Endometrial microvascular endothelial cells (primary cell): Measurements from ENCODE around the gene PCNX2. TPM values are rescaled to one million over a fixed set of nuclear protein-coding genes. Genes with fewer than 3 reads are reported as not detected.

Source experiments
- in situ Hi-C: cut with HindIII; loops from 2 replicates; pipeline ENCODE4 v1.10.0; 2017; ENCODE audit warnings: low sequenced_read_pairs, low pct_unique_long_range_greater_than_20kb; ENCODE audit errors: inconsistent ontology term
- total RNA-seq: library from RNA; depleted of rRNA; stranded (reverse); fragments of >200 nt; gene quantifications from one replicate; pipeline ENCODE4 v1.2.3, GENCODE V29; 2015; ENCODE audit errors: inconsistent ontology term

The PCNX2 gene
- total RNA-seq, 1 donor from 2014 or later = 16.4 TPM

DNA sequence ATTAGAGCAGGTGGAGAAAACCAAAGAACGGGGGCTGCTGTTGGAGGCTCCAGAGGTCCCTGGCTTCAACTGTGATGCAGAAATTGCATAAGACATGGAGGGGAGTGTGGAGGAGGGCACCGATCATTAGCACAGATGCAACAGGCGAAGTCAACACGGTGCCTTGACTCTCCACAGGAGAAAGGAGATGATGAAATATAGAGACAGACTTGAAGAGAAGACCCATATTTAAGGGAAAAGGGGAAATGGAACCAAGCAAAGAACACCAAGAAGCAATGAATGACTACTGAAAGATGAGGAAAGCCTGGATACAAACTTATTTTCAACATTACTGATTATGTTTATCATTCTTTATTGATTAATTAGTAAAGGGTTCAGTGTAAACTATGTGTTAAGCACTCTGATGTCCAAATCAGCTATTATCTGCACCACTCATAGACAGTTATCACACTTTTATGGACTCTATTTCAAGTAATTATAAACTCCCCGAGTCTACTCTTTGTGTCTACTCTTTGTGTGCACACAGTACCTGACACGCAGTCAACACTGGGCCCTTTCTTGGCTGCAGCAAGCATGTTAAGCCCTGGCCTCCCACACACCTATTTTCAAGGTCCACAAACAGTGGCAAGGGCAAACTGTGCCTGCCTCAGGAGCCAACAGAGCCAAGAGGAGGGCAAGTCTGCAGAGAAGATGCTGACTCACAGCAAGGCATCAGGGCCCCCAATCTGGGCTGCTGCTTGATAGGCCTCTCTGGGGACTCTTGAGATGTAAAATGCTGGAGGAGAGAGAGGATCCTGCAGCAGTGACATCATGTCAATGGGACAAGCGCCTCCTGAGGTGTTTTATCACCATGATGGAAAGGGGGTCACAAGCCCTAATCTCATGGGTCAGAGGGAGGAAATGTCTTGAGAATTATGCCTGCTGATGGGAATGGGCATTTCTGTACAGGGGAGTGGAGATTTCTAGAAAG, 17.6 kb downstream of the PCNX2 start:
- in situ Hi-C loops = no loop called here

DNA sequence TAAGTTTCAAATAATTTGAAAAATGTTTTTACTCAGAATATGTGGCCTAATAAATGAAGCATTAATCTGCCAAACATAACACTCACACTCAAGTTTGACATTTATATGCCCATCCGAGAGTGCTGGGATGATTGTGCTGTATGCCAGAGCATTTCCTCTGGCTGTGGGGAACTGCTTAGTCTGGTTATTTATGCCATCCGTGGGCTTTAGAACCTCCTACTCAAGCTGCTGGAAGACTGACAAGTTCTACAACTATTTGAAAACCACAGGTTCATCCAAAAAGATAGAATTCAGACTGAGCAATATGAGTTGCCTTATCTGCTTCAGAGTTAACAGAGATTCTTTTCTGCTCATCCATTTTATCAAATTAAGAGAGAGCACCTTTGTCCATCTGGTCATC, 25.9 kb downstream of the PCNX2 start:
- in situ Hi-C loops = no loop called here

DNA sequence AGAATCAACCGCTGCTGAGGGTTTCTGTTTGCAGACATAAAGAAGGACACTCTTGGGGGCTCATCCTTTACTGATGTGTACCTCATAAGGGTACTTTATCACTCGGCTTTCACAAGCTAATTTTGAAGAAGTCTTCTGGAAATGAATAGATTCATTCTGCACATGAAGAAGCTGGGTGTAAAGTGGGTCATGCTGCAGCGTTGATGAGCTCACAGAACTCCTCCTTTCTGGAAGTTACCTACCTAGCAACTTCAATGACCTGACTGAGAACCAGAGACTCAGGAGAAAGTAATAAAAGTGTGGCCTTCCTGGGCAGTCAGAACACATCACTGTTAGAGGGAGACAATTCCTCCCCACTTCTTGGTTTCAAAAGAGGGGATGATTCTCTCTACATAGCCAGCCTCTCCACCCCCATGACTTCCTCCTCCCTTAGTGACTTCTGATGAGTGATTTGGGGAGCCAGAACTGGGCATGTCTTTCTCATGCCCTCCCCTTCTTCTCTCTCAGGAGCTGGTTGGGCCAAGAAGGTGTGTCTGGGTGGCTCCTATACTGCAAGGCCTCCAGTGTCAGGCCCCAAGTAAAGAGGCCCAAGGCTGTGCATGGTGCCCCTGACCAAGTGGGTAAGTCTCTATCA, 27.0 kb downstream of the PCNX2 start:
- in situ Hi-C loops = no loop called here

DNA sequence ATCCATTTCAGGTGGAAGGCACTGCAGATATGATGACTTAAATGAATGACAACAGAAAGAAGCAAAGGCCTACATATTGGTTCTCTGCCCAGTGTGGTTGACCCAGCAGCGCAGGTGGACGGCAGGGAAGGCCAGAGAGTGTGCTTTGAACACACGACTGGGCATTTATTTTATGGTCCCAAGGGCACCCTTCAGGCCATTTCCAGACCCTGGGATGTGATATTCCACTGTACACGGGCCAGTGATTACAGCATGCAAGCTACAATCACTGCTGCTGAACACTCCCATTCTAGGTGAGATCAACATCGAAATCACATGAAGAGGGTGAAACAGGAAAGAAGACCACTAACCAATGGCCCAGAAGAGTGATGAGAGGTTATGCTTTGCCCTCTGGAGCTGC, 33.8 kb downstream of the PCNX2 start:
- in situ Hi-C loops = no loop called here

DNA sequence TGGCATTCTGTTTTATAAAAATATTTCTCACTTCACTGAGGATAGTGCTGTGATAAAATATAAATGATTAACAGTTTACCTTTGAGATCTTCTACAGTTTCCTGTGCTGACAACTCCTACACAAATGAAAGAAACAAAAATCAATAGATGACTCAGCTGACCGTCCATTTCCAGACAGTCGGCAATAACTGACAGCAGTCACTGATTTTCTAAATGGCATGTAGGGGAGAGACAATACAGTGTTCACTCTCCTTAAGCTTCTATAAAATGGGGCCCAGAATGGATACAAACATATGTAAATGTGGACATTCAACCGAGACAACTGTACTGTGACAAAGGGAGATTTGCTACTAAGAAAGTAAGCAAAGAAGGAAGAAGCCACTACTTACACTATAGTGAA, 34.3 kb downstream of the PCNX2 start:
- in situ Hi-C loops = no loop called here

DNA sequence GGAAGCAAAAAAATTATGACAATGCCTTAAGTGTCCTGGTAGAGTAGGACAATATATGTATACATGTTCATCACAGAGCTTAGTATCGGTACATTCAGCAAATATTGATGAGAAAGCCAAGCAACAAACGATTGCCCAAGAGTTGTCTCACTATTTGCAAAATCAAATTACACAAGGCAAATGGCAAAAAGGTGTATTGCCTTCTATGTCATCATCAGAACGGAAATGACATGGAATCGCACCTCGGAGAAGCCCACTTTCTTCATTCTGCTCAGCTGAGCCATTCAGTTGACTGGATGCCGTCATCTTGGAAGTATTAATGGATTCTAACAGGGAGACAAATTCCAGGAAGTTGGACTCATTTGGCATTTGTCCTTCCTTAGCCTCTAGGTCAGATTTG, 37.7 kb downstream of the PCNX2 start:
- in situ Hi-C loops = no loop called here

DNA sequence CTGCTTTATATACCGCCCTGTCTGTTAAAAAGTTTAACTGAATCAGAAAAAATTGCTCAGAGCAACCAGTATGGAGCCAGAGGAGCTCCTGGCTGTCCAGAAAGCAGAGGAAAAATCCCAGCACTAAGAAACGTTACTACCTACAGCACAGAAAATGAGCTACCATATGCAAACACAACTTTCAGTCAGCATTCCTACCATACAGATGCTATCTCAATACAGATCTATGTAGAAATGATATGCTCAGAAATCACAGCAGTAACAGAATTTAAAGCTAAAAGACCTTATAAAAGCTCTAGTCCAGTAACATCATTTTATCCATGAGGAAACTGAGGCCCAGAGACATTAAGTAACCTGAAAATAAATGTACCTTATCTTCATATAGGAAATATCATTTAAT, 38.7 kb downstream of the PCNX2 start:
- in situ Hi-C loops = no loop called here

DNA sequence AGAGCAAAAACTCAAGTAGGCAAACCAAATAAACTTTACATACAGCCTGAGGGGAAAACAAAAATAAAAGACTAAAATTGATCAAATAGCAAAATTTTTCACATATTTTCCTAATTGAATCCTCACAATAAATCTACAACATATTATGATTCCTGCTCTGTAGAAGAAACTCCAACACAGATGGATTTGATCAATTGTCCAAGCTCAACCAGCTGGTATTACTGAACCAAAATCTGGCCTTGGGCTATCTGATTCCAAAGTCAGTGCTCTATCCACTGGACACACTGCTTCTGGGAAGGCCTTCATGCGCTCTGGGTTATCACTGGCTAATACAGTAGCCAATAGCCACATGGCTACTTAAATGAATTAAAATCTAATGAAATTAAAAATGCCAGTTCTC, 39.3 kb downstream of the PCNX2 start:
- in situ Hi-C loops = no loop called here

DNA sequence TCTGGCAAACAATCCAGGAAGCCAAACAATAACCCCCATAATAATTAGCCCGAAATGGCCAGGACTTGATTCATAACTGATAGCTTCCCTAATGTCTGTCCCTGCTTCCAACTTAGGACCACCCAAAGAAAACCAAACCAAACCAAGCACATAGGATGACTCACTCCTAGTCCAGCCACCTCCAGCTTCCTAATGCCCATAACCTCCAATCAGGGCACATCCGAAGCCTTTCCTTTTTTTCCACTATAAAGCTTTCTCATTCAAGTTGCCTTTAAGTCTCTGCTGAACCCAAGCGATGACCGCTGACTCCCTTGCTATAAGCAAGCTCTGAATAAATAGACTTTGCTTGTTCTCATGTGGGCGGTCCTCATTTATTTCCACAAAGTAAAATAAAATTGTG, 40.4 kb downstream of the PCNX2 start:
- in situ Hi-C loops = no loop called here

DNA sequence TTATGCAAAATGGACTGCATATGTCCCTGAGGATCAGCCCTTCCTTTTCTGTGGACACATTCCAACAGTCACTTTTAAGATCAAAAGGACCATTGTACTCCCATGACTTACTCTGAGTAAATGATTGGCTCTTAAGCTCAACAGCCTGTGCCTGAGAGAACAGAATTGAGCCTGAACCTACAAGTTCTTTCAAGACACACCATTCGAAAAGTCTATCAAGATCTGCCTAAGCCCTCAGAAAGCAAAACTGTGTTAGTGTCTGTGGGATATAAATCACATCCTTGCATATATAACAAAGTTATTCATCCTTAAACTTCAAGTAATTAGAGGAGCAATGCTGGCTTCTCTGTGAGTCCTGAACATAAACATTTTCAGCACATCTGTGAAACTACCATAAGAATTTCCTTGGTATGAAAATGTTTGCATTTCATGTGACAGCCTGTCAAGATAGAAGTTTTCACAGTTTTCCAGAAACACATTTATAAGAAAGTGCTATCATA, 41.6 kb downstream of the PCNX2 start:
- in situ Hi-C loops = no loop called here

DNA sequence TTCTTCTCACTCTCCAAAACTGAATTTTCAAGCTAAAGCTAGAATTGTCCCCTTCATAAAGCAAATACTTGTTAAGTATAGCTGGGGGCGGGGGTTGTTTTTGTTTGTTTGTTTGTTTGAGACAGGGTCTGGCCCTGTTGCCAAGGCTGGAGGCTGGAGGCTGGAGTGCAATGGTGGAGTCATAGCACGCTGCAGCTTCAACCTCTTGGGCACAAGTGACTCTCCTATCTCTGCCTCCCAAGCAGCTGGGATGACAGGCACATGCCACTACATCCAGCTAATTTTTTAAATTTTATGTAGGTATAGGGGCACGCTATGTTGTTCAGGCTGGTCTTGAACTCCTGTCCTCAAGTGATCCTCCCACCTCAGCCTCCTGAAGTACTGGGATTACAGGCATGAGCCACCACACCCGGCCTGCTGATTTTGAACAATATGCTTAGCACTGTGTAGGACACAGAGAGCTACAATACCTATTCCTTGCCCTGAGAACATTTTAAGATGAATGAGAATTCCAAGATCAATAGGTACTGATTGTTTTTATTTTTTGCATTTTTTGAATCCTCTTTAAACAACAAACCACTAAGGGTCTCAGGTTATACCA, 42.2 kb downstream of the PCNX2 start:
- in situ Hi-C loops = no loop called here

DNA sequence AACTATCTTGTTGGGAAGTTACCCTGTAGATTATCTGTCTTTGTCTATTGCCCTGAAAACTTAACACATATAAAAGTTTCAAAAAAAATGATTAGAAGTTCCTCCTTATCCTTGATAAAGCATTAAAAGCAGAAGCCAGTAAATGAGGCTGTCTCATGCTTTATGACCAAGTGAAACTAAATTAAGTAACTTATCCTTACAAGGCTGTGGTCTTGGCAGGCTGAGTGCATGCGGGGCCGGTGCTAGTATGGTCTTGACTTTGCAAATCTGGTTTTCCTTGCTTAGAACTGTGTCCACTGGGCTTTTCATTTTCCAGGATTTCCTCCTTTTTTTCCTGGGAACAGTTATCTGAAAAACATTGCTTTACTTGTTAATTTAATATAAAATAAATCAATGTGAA, 43.1 kb downstream of the PCNX2 start:
- in situ Hi-C loops = no loop called here

DNA sequence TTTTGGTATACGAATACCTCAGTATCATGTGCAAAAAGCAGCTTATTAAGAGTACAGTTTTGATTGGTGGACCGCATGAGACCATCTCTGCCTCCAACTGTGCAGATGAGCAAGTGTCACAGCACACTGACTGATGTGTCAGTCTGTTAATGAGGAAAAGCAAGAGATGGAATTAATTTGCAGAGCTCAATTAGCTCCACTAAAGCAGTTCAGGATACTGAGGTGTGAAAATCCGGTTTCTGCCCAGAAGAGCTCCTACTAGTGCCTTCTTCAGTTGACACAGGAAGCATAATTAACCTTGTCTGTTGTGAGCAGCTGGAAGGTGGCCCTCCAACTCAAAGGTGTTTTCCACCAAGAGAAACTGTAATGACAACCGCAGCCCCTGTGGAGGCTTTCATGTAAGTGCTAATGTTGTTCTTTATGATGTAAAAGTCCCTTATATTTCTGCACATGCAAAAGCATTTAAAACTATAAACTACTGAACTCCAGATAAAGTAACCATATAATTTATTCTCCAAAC, 44.3 kb downstream of the PCNX2 start:
- in situ Hi-C loops = no loop called here

DNA sequence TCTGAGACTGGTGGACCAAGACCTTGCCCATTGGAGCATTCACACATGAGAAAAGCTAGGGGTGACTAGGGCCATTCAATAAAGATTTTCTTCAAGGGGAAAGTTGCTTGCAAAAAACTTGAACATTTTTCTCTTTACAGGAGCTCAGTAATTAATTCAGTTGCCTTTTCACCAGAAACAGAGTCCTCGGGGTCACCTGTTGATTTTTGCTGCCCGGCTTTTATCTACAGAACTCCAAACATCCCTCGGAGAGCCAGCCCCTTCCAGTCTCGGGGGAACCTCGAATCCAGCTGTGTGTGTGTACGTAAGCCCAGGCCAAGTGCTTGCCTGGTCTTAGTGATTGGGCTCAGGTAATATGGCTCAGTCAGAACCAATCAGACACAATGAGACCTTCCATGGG, 47.5 kb downstream of the PCNX2 start:
- in situ Hi-C loops = no loop called here

DNA sequence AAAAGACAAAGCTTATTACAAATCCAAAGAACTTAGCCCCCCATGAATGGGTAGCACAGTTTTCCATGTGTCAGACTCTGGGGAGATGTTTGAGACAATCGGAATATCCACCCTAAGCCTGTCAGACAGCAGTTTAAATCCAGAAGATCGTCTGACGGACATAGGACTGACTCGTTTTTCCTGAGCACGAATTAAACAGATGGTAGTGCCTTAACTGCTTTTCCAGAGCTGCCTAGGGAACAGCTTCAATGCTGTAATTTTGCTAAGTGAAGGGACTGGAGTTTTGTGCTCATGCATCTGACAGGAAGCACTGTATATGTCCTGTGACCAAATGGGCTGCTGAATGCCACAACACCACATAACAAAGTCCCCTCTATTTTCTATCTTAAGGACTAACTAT, 48.6 kb downstream of the PCNX2 start:
- in situ Hi-C loops = no loop called here

DNA sequence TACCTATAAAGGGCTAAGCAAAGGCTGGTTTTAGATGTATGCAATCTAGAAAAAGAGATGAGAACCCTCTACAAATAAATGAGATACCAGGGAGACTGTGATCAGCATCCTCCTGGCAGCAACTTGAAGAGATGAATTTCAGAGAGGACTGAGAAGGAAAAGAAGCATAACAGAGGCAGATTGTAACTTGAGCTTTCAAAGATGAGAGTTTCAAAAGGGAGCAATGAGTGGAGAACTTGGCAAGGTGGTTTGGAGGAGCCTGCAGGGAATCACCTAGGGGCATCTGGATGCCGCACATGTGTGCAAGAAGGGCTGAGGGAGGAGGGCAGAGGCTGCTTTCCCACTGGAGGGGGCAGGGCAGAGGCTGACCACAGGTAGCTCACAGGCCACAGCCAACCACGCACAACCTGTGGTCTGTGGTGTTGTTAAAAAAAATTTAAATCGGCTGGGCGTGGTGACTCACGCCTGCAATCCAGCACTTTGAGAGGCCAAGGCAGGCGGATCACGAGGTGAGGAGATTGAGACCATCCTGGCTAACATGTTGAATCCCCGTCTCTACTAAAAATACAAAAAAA, 50.2 kb downstream of the PCNX2 start:
- in situ Hi-C loops = no loop called here

DNA sequence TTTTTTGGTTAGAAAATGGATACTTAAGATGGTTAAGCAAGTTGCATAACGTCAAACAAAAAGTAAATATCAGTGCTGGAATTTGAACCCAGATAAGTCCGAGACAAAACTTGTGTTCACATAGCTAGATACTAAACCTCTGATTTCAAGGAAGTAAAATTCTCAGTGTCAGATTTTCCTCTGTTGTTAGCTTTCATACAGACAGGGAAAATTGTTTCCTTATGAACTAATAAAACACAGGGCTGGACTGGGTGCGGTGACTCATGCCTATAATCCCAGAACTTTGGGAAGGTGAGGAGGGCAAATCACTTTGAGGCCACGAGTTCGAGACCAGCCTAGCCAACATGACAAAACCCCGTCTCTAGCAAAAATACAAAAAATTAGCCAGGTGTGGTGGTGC, 51.3 kb downstream of the PCNX2 start:
- in situ Hi-C loops = no loop called here

DNA sequence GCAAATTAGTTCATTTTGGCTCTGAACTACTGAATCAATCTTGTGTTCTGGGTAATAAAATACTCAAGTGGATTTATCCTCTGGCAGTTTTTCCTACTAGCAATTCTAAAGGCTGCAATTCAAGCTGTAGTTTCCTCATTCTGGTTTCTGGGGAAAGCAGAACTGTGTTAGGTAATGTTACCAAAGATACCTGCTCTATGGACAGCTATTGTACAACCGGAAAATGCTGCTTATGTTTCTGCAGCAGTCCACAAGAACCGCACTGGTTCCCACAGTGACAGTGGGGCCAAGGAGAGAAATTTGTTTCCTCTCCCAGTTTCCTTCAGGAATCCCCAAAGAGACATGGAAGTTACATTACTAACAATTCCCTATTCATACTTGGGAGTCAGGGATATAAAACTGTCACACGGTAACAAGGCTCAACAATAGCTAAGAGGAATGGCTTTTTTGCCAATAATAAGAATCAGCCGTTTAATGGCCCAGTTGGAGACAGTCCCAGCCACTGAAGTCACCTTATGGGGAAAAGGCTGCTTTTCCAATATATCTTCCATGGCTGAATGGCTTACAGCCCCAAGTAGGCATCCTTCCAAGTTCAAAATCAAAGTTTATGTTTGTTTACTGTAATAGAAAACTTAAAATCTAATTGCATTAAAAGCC, 52.6 kb downstream of the PCNX2 start:
- in situ Hi-C loops = no loop called here

DNA sequence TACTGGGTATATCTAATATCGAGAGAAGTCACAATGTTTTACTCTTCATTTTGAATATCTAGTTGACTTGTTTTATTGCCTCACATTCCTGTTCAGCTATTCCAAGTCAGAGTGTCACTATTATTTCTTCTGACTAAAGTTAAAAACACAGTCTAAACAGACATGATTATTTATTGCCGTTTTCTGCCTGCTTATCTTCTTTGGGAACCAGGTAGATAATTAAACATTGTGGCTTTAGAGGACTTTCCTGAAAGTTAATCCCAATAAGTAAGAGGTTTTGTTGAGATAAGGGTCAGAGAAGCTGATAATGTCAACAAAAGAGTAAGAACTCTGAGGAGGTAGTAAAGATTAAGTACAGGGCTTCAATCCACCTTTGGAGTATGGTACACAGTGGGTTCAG, 53.8 kb downstream of the PCNX2 start:
- in situ Hi-C loops = no loop called here
